Stimulated activated CD8-positive, alpha-beta memory T cell treated with anti-CD3 and anti-CD28 coated beads, Interleukin-7, amount 100 ng/mL, for 4 hours (primary cell): ENCODE results near the gene SLC46A1.

Experiments used
- DNase-seq, 2 donors: peaks; one replicate each; pipeline ENCODE4 v3.0.0-alpha.2; 2020; ENCODE audit warnings: low read depth in 2 of 2

Gene SLC46A1

DNA sequence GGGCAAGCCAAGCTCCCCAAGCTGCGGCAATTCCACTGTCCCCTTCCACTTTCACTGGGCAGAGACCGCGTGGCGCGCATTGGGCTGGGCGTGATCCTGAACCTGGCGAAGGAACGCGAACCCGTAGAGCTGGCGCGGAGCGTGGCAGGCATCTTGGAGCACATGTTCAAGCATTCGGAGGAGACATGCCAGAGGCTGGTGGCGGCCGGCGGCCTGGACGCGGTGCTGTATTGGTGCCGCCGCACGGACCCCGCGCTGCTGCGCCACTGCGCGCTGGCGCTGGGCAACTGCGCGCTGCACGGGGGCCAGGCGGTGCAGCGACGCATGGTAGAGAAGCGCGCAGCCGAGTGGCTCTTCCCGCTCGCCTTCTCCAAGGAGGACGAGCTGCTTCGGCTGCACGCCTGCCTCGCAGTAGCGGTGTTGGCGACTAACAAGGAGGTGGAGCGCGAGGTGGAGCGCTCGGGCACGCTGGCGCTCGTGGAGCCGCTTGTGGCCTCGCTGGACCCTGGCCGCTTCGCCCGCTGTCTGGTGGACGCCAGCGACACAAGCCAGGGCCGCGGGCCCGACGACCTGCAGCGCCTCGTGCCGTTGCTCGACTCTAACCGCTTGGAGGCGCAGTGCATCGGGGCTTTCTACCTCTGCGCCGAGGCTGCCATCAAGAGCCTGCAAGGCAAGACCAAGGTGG, 24.7 kb downstream of the SLC46A1 start:
- DNase-seq = no peak

DNA sequence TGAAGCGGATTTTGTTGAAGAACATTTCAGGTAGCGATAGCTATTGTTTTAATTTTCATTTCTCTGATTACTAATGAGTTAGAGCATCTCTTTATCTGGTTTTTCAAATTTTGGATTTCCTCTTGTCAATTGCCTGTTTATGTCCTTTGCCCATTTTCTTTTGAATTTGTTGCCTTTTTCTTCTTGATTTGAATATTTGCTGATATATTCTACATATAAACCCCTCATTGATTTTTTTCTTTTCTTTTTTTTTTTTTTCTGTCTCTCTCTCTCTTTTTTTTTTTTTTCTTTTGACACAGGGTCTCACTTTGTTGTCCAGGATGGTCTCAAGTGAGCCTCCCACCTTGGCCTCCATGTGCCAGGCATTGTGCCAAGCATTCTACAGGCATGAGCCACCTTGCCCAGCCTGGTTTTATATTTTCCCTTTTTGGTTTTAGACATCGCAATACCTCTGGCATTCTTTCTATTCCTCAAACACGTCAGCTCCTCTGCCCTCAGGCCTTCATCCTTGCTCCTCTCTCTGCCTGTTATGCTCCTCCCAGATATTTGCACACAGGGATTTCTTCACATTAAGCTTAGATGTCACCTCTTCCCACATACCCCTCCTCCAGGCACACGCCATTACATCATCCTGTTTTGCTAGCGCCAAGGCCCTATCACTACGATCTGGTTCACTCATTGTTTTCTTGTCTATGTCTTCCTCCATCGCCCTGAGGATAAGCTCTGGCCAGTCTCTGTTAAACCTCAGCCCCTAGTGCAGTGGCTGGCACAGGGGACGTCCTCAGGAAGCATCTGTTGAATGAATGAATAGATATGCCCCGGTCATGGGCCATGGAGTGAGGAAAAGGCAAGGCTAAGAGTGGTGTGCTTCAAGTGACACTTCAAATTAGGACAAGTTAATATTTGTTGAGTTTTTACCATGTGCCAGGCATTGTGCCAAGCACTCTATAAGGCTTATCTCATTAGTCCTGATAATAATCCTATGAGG, 25.9 kb downstream of the SLC46A1 start:
- DNase-seq = no peak

DNA sequence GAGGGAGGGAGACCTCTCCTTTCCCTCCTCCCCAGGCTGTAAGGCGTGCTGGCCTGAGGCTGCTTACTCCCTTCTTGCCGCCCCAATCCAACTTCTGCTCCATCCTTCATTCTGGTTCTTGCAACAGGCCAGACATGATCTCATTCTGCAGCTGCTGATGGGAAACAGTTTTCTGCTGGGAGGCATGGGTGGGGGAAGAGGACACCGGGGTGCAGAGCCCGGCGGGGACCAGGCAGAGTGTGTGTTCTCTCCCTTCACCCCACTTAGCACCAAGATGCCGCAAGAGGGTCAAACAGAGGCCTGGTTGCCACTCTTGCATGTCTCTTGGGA, 33.1 kb downstream of the SLC46A1 start:
- no peak for DNase-seq

DNA sequence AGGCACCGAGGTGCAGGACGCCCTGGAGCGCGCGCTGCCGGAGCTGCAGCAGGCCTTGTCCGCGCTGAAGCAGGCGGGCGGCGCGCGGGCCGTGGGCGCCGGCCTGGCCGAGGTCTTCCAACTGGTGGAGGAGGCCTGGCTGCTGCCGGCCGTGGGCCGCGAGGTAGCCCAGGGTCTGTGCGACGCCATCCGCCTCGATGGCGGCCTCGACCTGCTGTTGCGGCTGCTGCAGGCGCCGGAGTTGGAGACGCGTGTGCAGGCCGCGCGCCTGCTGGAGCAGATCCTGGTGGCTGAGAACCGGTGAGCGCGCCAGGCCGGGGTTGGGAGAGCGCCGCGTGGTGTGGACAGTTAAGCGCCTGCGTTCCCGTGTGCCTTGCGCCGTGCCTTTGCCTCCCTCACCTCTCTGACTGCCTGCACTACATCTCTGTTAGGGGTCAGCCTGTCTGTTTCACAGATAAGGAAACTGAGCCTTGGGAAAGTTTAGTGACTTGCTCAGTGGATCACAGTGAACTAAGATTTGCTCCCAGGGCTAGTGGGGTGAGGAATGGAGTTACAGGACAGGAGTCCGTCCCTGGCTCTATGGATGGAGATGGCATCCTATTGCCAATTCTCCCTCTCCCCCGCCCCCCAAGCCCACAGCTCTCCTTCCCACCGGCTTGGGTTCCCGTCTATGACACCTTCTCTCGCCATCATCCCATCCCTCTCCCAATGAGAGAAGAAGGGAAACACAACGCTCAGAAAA, 33.6 kb downstream of the SLC46A1 start:
- no peak for DNase-seq

DNA sequence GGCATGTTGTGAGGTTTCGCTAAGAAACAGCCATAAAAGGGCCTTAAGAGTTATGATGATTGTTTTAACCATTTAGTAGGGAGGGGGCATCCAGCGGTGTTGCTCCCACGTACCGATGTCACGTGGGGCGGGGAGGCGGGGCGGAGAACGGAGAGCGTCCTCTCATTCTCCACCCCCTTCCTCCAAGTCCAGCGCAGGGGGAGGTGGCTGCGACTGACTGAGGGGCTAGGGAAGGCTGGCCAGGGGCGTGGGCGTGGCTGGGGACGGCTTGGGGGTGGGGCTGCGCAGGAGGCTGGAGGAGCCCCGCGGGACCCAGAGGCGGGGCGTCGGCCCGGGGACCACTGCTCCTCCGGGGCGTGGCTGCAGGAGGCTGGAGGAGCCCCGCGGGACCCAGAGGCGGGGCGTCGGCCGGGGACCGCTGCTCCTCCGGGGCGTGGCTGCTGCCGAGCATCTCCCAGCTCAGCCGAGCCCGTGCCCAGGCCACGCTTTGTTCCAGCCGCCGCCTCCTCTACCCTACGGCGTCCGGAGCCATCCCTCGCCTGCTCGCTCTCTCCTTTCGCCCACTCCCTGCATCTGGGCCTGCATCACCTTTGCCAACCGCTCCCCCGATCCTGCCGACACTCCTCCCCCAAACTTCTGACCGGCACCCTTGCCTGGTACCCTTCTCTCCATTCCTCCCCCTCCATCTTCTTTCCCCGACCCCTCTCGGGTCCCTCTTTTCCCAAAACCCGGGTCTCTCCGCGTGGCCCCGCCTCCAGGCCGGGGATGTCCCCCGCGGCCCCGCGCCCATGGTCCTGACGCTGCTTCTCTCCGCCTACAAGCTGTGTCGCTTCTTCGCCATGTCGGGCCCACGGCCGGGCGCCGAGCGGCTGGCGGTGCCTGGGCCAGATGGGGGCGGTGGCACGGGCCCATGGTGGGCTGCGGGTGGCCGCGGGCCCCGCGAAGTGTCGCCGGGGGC, 34.5 kb downstream of the SLC46A1 start, which contains the start of gene SARM1:
Gene SARM1, plus strand, starts transcription at position 450 of the 958 bp plus-strand sequence. Its CDS starts 339 bp downstream, at position 789.
- DNase-seq = peak; percentile 65 to 78

DNA sequence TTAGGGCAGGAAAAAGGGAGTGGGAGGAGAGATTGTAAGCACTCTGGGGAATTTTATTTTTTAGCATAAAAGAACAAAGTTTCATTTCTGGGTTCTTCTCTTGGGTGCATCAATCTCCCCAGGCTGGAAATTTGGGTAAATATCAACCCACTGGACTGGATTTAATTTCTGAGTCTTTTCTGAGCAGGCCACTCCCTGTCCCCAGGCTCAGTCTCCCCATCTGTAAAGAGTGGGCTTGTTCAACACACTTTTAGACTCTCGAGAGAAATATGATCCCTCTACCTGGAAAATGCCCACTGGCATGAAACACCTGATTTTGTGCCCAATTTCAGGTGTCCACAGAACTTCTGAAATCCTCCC, 35.3 kb downstream of the SLC46A1 start:
- no peak for DNase-seq

DNA sequence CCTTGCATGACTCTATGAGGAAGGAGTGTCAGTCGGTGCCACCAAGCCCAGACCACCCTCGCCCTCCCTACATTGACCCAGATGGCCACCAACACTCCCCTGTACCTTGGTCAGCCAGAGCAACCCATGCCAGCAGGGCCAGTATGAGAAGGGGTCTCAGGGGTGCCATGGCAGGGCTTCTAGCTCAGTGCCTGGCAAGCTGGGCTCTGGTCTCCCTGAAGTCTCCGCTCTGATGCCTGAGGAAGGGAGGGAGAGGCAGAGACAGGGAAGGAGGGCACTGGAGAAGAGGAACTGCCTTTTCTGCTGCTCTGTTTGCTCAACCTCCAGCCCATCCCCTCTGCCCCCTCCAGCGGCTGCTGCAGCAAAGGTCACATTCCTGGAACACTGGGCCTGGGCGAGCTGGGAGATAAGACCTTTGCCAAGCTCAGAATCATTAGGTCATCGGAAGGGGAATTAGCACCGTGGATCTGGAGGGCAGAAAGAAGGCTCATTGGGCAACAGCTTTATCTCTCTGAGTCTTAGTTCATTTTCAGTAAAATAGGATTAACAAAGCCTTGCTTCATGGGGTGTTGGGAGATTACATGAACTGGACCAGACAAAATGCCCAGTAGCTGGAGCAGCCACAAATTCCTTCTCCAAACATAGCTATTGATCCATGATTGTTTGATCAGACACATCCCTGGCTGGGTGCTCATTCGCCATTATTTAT, 35.8 kb downstream of the SLC46A1 start, which contains the start of gene VTN:
Gene VTN, minus strand, starts transcription at position 273 of the 709 bp plus-strand sequence. Its CDS starts 104 bp downstream, at position 169.
- DNase-seq = no peak

DNA sequence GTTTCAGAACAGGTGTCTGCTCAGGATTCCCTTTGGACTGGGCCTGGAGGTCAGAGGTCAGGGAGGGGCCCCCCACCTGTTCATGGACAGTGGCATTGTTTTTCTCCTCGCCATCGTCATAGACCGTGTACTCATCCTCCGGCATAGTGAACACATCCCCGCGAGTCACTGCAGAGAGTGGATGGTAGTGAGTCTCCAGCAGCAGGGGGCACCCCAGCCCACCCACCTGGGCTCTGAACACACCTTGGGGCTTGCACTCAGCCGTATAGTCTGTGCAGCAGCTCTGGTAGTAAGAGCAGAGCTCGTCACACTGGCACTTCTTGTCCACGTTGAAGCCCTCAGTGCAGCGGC, 36.4 kb downstream of the SLC46A1 start:
- DNase-seq = no peak

DNA sequence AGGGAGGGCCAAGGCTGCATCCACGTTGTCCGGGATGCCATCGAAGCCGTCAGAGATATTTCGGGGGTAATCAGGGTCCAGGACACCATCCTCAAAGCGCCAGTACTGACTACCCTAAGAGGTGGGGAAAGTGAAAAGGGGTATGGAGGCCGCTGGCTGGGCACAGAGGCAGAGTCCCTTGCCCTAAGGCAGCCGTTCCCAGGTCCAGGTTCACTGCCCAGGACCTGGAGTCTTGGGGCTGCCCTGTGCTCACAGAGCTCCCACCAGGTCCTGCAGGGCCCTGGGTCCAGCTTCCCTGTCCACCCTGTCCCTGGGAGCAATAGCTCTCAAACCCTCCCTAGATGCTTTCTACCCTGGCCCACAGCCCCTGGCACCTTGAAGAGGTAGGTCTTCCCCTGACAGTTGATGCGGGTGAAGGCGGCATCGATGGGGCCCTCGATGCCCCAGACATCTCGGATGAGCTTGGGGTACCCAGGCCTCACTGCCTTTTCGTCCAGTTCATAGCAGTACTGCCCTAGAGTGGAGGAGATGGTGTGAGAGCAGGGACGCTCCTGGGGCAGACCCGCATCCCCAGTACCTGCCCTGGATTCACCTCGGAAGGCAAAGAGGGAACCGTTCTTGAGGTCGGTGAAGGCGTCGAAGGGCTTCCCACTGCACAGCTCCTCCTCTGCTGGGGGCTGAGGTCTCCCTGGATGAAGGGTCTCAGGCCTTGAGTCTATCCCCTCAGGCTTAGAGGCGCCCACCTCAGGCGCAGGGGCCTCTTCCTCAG, 36.9 kb downstream of the SLC46A1 start:
- DNase-seq = no peak

DNA sequence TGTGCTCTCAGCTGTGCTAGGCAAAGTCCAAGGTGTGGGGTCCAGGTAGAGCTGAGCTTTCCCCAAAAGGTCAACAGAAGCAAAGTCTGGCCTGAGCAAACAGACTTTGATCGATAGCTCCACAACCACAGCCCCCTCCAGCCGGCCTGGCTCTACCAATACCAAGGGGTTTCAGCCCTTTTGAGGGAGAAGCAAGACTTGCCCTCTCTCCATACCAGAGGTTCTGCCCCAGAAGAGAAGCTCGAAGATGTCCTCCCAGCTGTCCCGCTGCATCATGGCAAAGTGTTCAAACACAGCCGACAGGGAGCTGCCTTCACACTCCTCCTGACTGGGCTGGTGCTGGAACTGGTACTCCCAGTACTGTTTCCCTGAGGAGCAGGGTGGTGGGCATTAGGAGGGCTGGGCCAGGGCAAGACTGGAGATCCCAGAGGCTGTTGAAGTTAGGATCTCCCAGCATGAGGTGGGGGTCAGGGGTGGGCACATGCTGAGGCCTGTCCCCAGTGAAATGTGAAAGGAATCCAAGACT, 37.6 kb downstream of the SLC46A1 start:
- DNase-seq = no peak

DNA sequence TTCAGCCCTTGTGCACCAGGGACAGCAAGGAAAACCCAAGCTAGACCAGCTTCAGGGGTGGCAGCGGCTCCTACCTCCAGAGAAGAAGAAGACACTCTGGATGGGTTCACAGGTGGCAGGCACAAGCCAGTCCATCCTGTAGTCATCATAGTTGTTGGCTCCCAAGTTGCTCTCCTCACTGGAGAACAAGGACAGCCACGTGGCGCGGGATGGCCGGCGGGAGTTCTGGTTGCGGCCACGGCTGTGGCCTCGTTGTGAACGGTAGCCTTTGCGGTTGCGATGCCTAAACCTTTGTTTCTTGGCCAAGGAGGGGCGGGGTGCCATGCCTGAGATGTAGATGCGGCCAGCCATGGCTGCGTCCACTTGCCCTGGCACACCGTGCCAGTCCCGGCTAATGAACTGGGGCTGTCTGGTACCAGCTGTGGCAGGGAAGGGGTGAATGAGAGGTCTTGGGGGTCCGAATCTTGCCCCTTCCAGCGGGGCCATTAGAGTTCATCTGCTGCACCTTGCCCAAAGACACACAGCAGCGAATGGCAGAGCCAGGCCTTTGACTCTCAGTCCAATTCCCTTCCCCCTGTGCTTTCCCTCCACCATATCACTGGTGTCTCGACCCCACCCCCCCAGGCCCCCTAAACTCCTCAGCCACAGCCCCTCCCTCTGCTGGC, 38.2 kb downstream of the SLC46A1 start:
- DNase-seq = no peak

DNA sequence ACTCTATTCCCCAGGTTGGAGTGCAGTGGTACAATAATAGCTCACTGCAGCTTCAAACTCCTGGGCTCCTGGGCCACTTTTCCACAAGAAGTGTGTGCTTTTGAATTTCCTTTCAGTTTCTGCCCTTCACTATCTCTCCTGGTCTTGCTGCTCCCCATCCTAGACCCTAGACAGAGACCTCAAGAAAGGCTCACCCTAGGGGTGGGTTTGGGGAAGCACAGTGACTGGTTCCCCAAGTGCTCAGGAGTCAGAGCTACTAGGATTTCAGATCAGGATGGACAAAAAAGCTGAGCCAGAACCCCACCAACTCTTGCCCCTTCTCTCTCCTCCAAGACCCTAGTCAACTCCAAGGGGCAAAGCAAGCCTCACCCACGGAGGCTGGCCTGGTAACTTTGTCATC, 39.4 kb downstream of the SLC46A1 start:
- DNase-seq = no peak

DNA sequence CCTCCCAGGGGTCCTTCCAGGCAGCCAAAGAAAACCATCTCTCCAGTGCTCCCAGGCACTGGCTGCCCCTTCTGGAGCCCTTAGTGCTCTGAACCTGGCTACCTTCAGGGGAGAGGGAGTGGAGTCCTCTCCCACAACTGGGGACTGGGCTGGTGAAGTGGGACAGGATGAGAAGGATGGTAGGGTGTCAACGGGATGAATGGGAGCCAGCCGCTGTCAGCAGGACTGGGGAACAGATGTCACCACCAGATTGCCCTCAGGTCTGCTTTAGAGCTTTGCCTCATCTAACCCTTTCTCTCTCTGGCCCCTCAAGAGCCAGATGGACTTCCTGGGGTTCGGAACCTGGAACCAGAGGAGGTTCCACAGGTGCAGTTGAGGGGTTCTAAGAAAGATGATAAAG, 40.5 kb downstream of the SLC46A1 start:
- DNase-seq = no peak

DNA sequence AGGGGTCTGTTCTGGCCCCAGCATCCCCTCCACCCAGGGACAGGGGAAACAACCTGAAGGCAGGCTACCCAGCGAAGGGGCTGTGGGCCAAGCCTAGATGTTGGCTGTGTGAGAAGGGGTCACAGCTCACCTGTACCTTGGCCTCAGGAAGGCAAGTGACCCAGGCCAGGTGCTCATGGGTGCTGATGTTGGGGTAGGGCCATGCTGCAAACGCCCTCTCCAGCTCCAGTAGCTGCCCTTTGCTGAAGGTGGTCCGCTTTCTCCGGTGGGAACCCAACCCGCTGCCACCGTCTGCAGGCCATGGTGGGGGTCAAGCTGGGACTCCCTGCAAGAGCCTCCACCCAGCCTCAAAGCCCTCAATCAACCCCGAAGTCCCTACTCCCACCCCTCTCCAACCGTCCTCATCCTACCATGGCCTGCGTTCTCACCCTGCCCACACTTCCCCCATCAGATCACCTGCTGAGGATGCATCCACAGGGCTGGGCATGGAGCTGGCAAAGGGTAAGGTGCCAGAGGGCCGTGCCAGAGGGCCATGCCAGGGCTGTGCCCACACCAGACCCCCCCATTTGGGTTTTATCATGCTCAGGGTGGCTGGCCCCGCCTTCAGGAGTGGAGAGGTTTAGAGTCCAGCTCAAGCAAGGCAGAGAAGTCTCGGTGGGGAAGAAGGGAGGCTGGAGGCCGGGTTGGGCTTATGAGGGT, 41.2 kb downstream of the SLC46A1 start, which contains the start of gene SEBOX:
Gene SEBOX, minus strand, starts transcription at position 535 of the 699 bp plus-strand sequence. Its CDS starts 48 bp downstream, at position 487.
- no peak for DNase-seq

DNA sequence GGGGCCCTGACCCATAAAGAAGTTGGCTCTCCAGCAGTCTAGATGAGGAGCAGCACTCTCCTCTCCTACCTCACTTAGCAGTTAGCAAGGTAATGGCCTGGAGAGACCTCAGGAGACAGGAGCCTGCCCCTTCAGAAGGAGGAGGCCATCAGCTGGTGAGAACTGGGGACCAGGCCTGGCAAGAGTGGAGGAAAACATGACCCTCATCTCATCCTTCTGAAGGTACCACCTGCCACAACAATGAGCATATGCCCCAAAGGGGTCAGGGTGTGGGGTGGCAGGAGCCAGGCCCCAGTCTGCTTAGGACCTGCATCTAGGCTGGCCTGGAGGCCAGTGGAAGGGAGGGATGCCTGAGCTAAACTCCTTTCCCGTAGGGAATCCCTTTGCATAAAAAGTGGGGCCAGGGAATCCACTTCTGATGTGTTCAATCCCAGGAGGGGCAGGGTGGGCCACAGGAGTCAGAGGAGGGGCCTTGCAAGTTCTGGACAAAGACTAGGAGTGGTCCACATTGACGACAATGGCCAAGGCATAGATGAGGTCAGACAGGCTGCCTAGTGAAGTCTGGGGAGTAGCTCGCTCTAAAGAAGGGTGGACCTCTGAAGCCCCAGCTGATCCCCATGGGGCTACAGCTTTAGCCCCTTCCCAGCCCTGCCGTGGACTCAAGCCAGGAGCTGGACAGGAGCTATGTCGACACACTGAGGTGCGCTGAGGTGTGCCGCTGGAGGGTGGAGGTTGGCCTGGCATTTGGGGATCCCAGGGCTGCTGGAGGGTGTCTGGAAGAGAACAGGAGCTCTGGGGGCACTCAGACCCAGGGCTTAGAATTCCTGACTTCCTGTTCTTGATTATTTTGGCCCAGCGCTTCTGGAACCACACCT, 42.0 kb downstream of the SLC46A1 start:
- no peak for DNase-seq

DNA sequence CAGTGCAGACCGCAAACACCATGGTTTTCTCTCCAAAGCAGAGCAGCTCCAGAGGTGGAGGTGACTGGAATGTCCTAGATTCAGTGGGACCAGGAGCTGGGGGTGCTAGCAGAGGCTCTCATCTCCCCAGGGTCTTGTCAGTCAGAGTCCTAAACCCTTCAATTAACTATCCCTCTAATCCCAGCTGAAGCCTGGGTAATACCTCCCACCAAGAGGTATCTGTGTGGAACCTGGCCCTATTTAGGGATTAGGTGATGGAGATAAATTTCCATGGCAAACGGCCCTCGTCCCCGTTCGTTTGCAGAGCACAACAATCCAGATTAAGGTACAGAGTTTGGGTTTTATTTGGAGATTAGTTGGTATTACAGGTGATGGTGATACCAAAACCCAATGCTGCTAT, 42.8 kb downstream of the SLC46A1 start:
- no peak for DNase-seq

DNA sequence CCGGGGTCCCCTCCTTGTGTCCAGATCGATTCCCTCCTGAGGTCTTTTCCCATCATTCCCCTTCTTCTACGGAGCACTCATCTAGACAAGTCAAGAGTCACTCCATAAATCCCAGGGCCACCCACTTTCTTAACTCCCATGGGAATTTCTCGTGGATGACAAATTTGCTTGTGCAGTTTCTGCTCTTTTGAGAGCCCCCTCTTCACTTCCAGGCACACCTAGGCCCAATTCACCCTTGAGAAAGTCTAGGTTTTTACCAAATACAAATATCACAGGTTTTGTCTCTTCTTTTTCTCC, 48.2 kb downstream of the SLC46A1 start:
- DNase-seq = no peak
